ENCODE data around the gene HOXB1. TPM values are rescaled to one million over a fixed set of nuclear protein-coding genes. Genes with fewer than 3 reads are reported as not detected.

Gene HOXB1
- total and polyA plus RNA-seq, 9 donors = 0.13 TPM; not detected in 8

DNA sequence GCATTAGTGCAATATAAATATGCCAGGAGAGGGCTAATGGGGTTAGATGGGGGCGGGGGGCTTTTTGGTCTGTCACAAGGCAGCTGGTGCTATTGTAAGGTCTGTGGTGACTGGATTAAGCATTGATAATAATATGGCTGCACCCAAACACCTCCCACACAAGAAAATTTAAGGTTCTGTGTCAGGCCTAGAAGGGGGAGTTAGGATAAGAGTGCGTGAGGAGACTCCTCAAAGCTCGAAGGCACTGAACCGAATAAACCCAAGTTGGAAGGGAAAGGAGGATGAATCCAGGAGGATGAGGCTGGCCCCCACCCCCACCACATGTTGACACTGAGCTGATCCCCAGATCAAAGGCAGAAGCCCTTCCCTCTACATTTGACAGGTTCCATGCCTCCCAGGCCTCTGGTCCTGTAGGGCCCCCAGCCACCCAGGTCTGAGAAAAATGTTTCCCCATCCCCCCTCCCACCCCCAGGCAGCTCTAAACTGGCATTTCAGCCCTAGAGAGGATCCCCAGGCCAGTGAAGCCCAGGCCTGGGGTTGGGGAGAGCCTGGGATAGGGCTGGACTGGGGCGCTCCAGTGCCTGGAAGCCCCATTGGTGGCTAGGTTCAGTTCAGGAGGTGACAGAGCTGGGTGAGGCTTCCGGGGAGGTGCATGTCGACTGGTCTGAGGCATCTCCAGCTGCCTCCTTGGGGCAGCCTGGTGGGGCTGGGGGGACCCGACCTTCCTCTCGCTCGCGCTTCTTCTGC lies 1.7 kb downstream of the HOXB1 start:
- H3K36me3 ChIP-seq (ENCODE audit: control insufficient read depth, insufficient read depth, low read length) = no peaks in the 10 kb centered on the region
- H3K4me3 ChIP-seq (ENCODE audit: low read length) = no peak overlapping the region
- no peak overlapping the region for H3K27ac ChIP-seq (ENCODE audit: low read length)
- peaks cover 76% of the 10 kb centered on the region for H3K27me3 ChIP-seq (ENCODE audit: control insufficient read depth, insufficient read depth, low read length)
- DNase-seq = no peak
- peaks cover 9% of the 10 kb centered on the region for H3K4me1 ChIP-seq (ENCODE audit: control insufficient read depth, insufficient read depth, low read length)
- H3K9me3 ChIP-seq (replicated peaks; ENCODE audit: control insufficient read depth, low read depth, low read length) = no peaks in the 10 kb centered on the region
- WGBS (ENCODE audit: insufficient coverage) = 70% methylated on average over 7 of the region's 11 CpGs

DNA sequence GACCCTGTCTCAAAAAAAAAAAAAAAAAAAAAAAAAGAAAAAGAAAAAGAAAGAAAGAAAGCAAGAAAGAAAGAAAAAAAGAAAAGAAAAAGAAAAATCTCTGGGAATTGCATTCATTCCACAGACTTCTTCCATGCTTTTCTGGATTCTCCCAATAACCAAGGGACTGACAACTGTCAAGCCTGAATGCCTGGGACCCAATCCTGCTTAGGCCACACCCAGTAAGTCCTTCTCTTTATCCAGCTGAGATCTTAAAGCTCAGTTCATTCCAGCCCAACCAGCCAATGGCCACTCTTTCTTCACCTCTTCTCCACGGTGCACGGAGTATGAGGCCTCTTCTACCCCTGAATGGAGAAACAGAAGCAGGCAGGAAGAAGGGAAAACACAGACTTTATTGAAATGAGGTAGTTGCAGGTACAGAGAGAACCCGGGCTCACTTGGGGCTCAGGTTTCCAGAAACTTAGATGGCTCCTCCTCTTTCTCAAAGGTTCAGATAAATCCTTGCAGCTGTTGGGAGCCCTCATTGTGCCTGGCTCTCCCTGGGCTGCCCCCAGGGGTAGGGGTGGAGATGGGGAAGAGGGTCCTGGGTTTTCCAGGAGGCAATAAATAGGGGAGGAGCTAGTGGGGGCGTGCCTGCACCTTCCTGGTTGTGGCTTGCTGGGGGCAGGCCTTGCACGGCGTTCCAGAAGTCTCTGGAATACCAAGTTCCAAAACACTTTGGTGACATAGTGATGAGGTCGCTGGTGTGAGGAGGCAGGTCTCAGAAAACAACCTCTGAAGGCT lies 2.5 kb downstream of the HOXB1 start:
- H3K27ac ChIP-seq (ENCODE audit: low read length) = no peak overlapping the region
- WGBS (ENCODE audit: insufficient coverage) = 33% methylated on average over 3 of the region's 7 CpGs
- DNase-seq = no peak
- no peak overlapping the region for H3K4me3 ChIP-seq (ENCODE audit: low read length)
- H3K9me3 ChIP-seq (replicated peaks; ENCODE audit: control insufficient read depth, low read depth, low read length) = no peaks in the 10 kb centered on the region
- peaks cover 9% of the 10 kb centered on the region for H3K4me1 ChIP-seq (ENCODE audit: control insufficient read depth, insufficient read depth, low read length)
- H3K36me3 ChIP-seq (ENCODE audit: control insufficient read depth, insufficient read depth, low read length) = no peaks in the 10 kb centered on the region
- peaks cover 74% of the 10 kb centered on the region for H3K27me3 ChIP-seq (ENCODE audit: control insufficient read depth, insufficient read depth, low read length)

DNA sequence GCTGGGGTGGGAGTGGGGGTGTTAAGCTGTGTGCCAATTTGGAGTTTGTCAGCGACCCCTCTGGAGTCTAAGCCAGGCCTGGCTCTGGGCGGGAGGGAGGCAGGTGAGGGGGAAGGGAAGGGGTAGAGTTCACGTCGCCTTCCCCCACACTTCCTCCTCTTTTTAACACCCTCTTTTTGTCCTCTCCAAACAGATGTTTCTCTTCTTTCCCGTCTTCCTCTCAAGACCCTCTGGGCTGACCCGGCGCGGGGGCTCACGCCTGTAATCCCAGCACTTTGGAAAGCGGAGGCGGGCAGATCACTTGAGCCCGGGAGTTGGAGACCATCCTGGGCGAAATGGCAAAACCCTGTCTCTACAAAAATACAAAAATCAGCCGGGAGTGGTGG lies 3.3 kb downstream of the HOXB1 start:
- 20% methylated on average over 1 of the region's 14 CpGs for WGBS (ENCODE audit: insufficient coverage)
- no peak overlapping the region for H3K4me3 ChIP-seq (ENCODE audit: low read length)
- H3K4me1 ChIP-seq (ENCODE audit: control insufficient read depth, insufficient read depth, low read length) = peaks cover 9% of the 10 kb centered on the region
- H3K27me3 ChIP-seq (ENCODE audit: control insufficient read depth, insufficient read depth, low read length) = peaks cover 74% of the 10 kb centered on the region
- H3K9me3 ChIP-seq (replicated peaks; ENCODE audit: control insufficient read depth, low read depth, low read length) = no peaks in the 10 kb centered on the region
- H3K27ac ChIP-seq (ENCODE audit: low read length) = no peak overlapping the region
- no peak for DNase-seq
- no peaks in the 10 kb centered on the region for H3K36me3 ChIP-seq (ENCODE audit: control insufficient read depth, insufficient read depth, low read length)

DNA sequence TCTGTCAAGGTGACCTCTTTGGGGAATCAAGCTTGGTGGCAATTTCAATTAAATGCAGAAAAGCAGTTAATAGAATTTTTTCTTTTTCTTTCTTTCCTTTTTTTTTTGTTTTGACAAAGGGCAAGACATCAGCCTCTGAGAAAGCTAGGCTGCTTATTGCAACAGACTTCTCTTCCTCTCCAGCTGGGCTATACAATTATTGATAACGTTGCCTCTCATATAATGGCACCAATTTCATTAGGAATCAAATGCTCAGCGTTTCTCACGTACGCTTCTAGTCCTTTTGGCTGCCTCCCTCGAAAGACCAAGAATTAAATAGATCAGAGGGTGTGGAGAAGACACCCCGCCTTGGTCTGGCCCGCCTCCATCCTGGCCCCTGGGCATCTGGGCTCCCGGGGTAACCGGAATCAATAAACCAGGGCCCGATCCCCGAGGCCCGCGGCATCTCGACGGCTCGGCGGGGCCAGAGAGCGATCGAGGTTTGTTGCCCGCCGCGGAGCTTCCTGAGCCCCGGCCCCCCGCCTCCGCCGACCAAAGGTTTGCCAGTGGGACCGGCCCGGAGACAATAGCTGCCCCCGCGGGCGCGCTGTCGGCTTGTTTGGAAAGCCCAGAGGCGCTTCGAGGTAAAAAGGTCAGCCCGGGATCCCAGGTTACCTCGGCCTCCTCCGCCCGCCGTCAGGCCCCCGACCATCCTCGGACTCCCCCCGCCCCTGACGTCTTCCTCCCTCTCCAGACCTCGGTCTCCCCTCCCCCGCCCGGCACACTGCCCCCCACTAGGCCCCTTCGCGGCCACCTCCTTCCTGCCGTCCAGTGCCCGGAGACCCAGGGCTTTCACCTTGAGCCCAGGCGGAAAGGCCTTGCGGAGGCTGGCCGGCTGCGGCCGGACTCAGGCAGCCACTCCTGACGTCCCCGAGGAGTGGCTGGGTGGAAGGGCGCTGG lies 3.9 kb downstream of the HOXB1 start:
- no peak overlapping the region for H3K4me3 ChIP-seq (ENCODE audit: low read length)
- no peak for DNase-seq
- WGBS (ENCODE audit: insufficient coverage) = 13% methylated on average over 41 of the region's 59 CpGs
- no peak overlapping the region for H3K27ac ChIP-seq (ENCODE audit: low read length)
- peaks cover 69% of the 10 kb centered on the region for H3K27me3 ChIP-seq (ENCODE audit: control insufficient read depth, insufficient read depth, low read length)
- no peaks in the 10 kb centered on the region for H3K9me3 ChIP-seq (replicated peaks; ENCODE audit: control insufficient read depth, low read depth, low read length)
- H3K36me3 ChIP-seq (ENCODE audit: control insufficient read depth, insufficient read depth, low read length) = no peaks in the 10 kb centered on the region
- H3K4me1 ChIP-seq (ENCODE audit: control insufficient read depth, insufficient read depth, low read length) = peaks cover 15% of the 10 kb centered on the region

GRCh38 chr17:48523010-48523409 lies 7.8 kb downstream of the HOXB1 start:
- peak; percentile 19 for DNase-seq
- Histone ChIP-seq H3K36me3 (ENCODE audit: control insufficient read depth, insufficient read depth, low read length) (no peaks in the 10 kb centered on the region), H3K4me1 (ENCODE audit: control insufficient read depth, insufficient read depth, low read length) (peaks cover 16% of the 10 kb centered on the region), H3K9me3 (replicated peaks; ENCODE audit: control insufficient read depth, low read depth, low read length) (no peaks in the 10 kb centered on the region), H3K27ac (ENCODE audit: low read length) (no peak overlapping the region), H3K27me3 (ENCODE audit: control insufficient read depth, insufficient read depth, low read length) (peaks cover 35% of the 10 kb centered on the region), H3K4me3 (ENCODE audit: low read length) (no peak overlapping the region)
- no CpG with 5 or more reads among the region's 6 CpGs for WGBS (ENCODE audit: insufficient coverage)

DNA sequence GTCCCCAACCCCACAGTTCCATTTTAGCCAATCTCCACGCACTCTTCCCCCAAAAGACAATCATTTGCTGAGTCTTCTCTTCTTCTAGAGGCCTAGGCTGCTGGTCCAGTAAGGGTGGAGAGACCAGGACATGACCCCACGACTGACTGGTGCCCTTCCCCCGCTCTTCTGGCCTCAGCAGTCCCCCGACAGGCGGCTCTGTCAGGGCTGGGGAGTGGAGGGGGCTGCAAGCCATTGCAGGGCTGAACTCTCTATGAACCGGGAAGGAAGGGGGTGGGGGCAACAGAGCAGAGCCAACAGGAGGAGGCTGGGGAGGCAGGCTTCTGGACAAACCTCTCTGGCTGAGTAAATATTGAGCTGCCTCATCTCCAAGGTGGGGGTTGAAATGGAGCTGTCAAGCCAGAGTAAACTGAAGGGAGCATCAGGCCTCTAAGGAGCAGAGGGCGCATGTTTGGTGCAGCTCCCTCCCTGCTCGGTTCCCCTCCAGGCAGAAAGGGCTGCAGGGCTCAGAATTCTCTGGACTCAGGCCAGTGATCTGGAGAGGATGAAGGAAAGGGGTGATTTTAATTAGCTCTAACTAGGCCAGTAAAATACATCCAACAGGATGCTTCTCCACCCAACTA lies 8.7 kb downstream of the HOXB1 start:
- Histone ChIP-seq H3K4me3 (ENCODE audit: low read length) (no peak overlapping the region), H3K36me3 (ENCODE audit: control insufficient read depth, insufficient read depth, low read length) (no peaks in the 10 kb centered on the region), H3K4me1 (ENCODE audit: control insufficient read depth, insufficient read depth, low read length) (peaks cover 9% of the 10 kb centered on the region), H3K9me3 (replicated peaks; ENCODE audit: control insufficient read depth, low read depth, low read length) (no peaks in the 10 kb centered on the region), H3K27me3 (ENCODE audit: control insufficient read depth, insufficient read depth, low read length) (peaks cover 35% of the 10 kb centered on the region), H3K27ac (ENCODE audit: low read length) (peak overlapping the region; percentile 15)
- peak; percentile 78 for DNase-seq
- WGBS (ENCODE audit: insufficient coverage) = 17% methylated on average over 3 of the region's 8 CpGs

DNA sequence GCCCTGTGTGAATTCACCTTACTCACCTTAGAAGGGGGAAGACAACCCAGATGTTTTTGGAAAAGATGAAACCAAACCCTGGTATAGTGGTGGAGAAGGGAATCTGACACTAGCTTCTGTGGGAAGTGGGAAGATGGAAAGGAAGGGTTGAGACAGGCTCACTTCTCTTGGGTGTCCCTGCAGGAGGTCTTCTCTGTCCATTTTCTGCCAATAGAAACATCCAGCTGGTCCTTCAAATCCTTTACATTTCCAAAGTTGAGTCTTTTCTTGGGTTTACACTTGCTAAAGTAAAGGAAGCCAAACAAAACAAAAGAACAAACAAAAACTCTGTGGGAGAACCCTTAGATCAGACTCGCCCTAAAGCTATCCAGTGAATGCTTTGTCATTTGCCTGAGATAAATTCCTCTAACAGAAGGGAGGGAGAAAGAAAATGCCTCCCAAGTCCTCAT lies 10.2 kb downstream of the HOXB1 start:
- Histone ChIP-seq H3K27me3 (ENCODE audit: control insufficient read depth, insufficient read depth, low read length) (peaks cover 23% of the 10 kb centered on the region), H3K36me3 (ENCODE audit: control insufficient read depth, insufficient read depth, low read length) (no peaks in the 10 kb centered on the region), H3K4me3 (ENCODE audit: low read length) (no peak overlapping the region), H3K9me3 (replicated peaks; ENCODE audit: control insufficient read depth, low read depth, low read length) (no peaks in the 10 kb centered on the region), H3K4me1 (ENCODE audit: control insufficient read depth, insufficient read depth, low read length) (peaks cover 7% of the 10 kb centered on the region), H3K27ac (ENCODE audit: low read length) (no peak overlapping the region)
- no peak for DNase-seq
- no CpG with 5 or more reads among the region's 1 CpG for WGBS (ENCODE audit: insufficient coverage)

- no peak overlapping the region for H3K4me3 ChIP-seq (ENCODE audit: low read length)
- peaks cover 20% of the 10 kb centered on the region for H3K27me3 ChIP-seq (ENCODE audit: control insufficient read depth, insufficient read depth, low read length)
- no peaks in the 10 kb centered on the region for H3K9me3 ChIP-seq (replicated peaks; ENCODE audit: control insufficient read depth, low read depth, low read length)
- no peak overlapping the region for H3K27ac ChIP-seq (ENCODE audit: low read length)
- H3K36me3 ChIP-seq (ENCODE audit: control insufficient read depth, insufficient read depth, low read length) = no peaks in the 10 kb centered on the region
- DNase-seq = no peak
- H3K4me1 ChIP-seq (ENCODE audit: control insufficient read depth, insufficient read depth, low read length) = peaks cover 7% of the 10 kb centered on the region
- 94% methylated on average over 3 of the region's 5 CpGs for WGBS (ENCODE audit: insufficient coverage)
Measured at GRCh38 chr17:48519427-48519826, 11.4 kb downstream of the HOXB1 start.

DNA sequence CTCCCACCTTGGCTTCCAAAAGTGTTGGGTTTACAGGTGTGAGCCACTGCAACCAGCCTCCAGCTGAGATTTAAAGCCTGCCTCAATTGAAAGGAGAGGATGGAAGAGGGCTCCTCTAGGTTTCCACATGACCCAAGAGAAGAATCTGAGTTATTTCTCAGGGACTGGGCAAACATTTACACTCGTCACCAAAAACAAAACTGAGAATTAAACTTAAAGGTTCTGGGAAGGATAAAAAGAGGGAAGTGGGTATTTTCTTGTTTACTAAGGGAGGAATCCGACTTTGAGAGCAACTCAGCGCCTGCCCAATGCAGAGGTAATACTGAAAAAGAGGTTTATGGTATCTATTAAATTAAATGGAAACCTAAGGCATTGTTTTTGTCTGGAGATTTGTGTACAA lies 13.3 kb downstream of the HOXB1 start:
- WGBS (ENCODE audit: insufficient coverage) = 57% methylated on average over 1 of the region's 3 CpGs
- Histone ChIP-seq H3K27me3 (ENCODE audit: control insufficient read depth, insufficient read depth, low read length) (peaks cover 30% of the 10 kb centered on the region), H3K4me1 (ENCODE audit: control insufficient read depth, insufficient read depth, low read length) (peaks cover 7% of the 10 kb centered on the region), H3K36me3 (ENCODE audit: control insufficient read depth, insufficient read depth, low read length) (no peaks in the 10 kb centered on the region), H3K9me3 (replicated peaks; ENCODE audit: control insufficient read depth, low read depth, low read length) (no peaks in the 10 kb centered on the region), H3K4me3 (ENCODE audit: low read length) (no peak overlapping the region), H3K27ac (ENCODE audit: low read length) (no peak overlapping the region)
- no peak for DNase-seq
